ENCODE data around the gene GPR155.

Gene GPR155

GRCh38 chr2:174486563-174487107 is at the start of gene GPR155:
TSS of gene GPR155 (minus strand) at chr2:174487029. CDS start at chr2:174481956, 5,073 bp downstream.
- peak; percentile 68 for DNase-seq

- no peak for DNase-seq
Measured at GRCh38 chr2:174535757-174536703, 49.2 kb upstream of the GPR155 start.

GRCh38 chr2:174535083-174535482 is 48.3 kb upstream of the GPR155 start:
- DNase-seq = no peak

GRCh38 chr2:174529916-174530315 is 43.1 kb upstream of the GPR155 start:
- DNase-seq = no peak

GRCh38 chr2:174527959-174528358 is 41.1 kb upstream of the GPR155 start:
- DNase-seq = no peak

GRCh38 chr2:174527101-174527721 is 40.4 kb upstream of the GPR155 start:
- no peak for DNase-seq

- DNase-seq = no peak
Measured at GRCh38 chr2:174524527-174524926, 37.7 kb upstream of the GPR155 start.

- DNase-seq = peak; percentile 62
Measured at GRCh38 chr2:174522553-174522952, 35.7 kb upstream of the GPR155 start.

GRCh38 chr2:174518395-174518794 is 31.6 kb upstream of the GPR155 start:
- DNase-seq = no peak

GRCh38 chr2:174516501-174517378 is 29.9 kb upstream of the GPR155 start:
- peak; percentile 69 for DNase-seq

GRCh38 chr2:174512345-174512744 is 25.5 kb upstream of the GPR155 start:
- no peak for DNase-seq

- DNase-seq = no peak
Measured at GRCh38 chr2:174511580-174512260, 24.9 kb upstream of the GPR155 start.

- DNase-seq = peak; percentile 65
Measured at GRCh38 chr2:174510583-174511189, 23.9 kb upstream of the GPR155 start.

- no peak for DNase-seq
Measured at GRCh38 chr2:174503161-174503809, 16.5 kb upstream of the GPR155 start.

GRCh38 chr2:174499371-174499770 is 12.5 kb upstream of the GPR155 start:
- DNase-seq = no peak

GRCh38 chr2:174495365-174496012 is 8.7 kb upstream of the GPR155 start:
- DNase-seq = no peak

GRCh38 chr2:174493549-174494331 is 6.9 kb upstream of the GPR155 start:
- DNase-seq = no peak

- peak; percentile 79 for DNase-seq
Measured at GRCh38 chr2:174492963-174493431, 6.2 kb upstream of the GPR155 start.

- no peak for DNase-seq
Measured at GRCh38 chr2:174491947-174492346, 5.1 kb upstream of the GPR155 start.

GRCh38 chr2:174490051-174490450 is 3.2 kb upstream of the GPR155 start:
- DNase-seq = no peak

All from OCI-M1 (cell line).